IPS DF 19.7 (cell line): ENCODE data around the gene PTPRN2.
"Not testable (repeated sequence)": the region's sequence is repeated elsewhere in the genome, so short reads cannot be mapped to it uniquely, and the experiment has no call there.

Experiments used
- DNase-seq: peaks from one replicate; pipeline ENCODE4 v3.0.0-alpha.2; 2013; ENCODE audit warnings: low read depth, low spot score

Gene PTPRN2

DNA sequence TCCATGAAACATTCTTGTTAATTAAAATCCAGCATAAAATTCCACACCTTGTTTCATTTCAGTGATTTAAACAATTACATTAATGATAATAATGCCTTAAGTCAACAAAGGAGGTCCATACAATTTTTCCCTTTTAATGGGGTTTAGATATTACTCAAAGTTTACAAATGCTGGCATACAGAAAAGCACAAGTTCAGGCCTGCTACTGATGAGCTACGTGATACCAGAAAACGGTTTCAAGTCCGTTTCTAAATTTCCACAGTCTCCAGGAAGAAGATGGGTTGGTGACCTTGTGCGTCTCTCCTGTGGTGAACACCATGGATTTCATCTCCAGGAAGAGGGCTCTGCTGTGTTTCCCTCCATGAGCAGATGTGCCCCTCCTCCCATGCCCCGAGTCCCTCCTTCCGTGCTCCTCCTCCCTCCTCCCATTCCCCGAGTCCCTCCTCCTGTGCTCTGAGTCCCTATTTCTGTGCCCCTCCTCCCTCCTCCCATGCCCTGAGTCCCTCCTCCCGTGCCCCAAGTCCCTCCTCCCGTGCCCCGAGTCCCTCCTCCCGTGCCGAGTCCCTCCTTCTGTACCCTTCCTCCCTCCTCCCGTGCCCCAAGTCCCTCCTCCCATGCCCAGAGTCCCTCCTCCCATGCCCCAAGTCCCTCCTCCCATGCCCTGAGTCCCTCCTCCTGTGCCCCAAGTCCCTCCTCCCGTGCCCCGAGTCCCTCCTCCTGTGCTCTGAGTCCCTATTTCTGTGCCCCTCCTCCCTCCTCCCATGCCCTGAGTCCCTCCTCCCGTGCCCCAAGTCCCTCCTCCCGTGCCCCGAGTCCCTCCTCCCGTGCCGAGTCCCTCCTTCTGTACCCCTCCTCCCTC lies 201.9 kb downstream of the PTPRN2 start:
- not testable (repeated sequence) for DNase-seq

DNA sequence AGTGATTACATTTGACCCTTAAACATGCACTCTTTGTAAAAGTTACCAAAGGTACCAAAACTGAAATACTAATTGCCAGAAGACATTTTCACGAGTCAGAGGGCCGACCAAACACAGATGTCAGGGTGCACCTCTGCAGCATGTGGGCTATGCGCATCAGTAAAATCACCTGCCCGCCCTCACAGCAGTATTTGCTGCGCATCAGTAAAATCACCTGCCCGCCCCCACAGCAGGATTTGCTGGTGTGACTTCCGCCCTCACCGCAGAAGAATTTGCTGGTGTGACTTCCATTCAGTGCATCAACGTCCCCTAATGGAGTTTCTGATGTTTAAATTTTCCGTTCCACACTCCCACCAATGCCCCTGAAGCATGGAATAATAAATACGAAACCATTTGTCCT lies 202.9 kb downstream of the PTPRN2 start:
- DNase-seq: no peak

DNA sequence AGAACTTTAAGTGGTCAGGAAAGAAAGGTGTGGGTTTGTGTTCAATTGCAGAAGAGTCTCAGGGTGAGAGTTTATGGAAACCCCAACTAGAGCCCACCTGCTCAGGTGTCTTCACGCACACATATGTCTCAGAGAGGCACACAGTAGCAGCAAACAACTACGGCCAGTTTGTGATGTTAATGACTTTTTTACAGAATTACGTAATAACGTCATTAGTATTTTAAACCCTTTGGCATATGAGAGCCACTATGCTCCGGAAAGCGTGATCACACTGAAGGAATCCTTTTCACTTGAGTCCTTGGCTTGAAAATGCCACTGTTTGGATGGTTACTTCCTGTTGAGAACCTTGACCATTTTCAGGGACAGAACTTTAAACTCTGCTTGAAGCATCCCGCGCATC lies 204.0 kb downstream of the PTPRN2 start:
- DNase-seq: no peak

DNA sequence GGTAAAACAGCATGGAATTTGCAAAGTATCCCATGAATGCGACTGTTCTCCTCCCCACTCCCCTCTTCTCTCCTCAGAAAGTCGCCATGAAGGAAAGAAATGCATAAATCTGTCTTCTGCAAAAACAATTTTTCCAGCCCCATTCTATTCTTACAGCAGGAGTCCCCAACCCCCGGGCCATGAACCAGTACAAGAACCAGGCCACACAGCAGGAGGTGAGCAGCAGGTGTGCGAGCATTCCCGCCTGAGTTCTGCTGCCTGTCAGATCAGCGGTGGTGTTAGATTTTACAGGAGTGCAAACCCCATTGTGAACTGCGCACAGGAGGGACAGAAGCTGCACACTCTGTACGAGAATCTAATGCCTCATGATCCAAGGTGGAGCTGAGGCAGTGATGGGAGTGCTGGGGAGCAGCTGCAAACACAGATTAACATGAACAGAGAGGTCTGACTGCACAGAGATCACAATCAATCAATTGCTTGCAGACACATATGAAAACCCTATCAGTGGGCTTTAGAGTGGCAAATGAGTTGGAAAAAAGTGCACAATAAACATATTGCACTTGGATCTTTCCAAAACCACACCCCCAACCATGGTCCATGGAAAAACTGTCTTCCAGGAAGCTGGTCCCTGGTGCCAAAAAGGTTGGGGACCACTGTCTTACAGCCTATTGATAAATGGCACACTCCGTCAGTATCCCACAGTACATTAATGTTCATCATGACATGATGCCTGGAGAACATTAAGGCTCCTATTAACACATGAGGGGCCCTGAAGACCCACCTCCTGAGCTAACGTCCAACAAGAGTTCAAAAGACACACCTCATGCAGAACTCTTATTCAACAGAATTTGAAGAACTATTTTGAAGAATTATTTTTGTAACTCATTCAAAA lies 205.0 kb downstream of the PTPRN2 start:
- no peak for DNase-seq

DNA sequence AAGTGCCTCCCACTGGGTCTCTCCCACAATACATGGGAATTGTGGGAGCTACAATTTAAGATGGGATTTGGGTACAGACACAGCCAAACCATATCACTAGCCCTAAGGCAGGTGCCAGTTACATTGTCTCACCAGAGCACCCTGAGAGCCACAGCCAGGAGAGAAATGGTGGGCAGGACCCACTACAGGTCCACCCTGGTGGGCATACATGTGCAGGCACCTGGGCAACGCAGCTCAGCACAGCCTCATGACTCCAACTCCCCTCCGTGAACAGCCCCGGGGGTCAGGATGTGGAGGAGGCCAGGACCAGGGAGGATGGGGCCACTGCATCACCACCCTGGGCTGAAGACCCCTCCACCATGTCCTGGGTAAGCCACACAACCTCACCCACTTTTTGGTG lies 205.7 kb downstream of the PTPRN2 start:
- DNase-seq: no peak

DNA sequence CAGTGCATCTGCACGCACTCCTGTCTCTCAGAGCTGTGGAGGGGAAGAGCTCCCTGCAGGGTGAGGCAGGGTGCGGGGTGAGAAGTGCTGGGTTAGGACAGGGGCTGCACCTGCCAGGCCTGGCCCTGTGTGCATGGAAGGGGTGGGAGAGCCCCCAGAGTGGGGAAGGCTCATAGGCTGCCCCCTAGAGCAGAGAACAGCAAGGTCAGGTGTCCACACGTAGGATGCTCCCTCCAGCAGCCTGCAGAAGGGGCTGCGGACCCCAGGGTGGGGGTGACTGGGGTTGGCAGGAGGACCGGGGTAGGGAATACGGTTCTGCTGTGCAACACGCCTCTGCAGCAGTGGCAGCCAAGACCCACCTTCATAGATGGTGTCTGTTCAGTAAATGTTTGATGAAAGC lies 208.6 kb downstream of the PTPRN2 start:
- DNase-seq: no peak

DNA sequence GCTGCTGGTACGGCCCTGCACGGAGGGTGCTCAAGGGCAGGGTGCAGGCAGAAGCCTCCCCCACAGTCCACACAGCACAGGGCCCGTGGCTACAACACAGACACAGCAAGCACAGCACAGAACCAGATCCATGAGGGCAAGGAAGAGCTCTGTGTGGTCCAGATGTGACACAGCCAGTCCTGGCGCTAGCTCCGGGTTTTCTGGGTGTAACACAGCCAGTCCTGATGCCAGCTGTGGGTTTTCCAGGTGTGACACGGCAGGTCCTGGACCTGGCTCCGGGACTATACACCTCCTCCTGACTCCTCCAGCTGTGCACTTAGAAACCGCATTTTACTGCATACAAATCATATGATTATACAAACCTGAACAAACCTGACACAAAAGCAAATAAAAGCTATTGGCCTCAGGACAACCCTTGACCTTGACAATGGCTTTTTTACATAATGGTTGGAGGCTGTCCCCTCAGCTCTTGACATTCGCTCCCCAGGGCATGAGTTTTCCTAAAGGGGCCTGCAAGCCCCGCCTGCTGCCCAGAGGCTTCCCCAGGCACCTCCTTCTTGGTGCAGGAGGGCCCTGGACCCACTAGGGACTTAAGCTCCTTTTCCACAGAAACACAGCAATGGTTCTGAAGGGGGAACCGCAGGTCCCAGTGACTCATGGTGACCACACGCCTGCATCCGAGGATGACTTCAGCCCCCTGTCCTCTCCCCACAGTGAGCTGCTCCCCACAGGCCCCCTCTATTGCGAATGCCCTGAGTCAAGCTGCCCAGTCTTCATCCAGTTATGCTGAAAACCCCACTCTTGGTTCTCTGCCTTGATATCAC lies 209.6 kb downstream of the PTPRN2 start:
- DNase-seq: no peak

DNA sequence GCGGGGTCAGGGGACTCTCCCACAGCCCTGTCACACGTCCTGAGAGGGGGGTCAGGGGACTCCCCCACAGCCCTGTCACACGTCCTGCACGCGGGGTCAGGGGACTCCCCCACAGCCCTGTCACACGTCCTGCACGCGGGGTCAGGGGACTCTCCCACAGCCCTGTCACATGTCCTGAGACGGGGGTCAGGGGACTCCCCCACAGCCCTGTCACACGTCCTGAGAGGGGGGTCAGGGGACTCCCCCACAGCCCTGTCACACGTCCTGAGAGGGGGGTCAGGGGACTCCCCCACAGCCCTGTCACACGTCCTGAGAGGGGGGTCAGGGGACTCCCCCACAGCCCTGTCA lies 210.8 kb downstream of the PTPRN2 start:
- not testable (repeated sequence) for DNase-seq

DNA sequence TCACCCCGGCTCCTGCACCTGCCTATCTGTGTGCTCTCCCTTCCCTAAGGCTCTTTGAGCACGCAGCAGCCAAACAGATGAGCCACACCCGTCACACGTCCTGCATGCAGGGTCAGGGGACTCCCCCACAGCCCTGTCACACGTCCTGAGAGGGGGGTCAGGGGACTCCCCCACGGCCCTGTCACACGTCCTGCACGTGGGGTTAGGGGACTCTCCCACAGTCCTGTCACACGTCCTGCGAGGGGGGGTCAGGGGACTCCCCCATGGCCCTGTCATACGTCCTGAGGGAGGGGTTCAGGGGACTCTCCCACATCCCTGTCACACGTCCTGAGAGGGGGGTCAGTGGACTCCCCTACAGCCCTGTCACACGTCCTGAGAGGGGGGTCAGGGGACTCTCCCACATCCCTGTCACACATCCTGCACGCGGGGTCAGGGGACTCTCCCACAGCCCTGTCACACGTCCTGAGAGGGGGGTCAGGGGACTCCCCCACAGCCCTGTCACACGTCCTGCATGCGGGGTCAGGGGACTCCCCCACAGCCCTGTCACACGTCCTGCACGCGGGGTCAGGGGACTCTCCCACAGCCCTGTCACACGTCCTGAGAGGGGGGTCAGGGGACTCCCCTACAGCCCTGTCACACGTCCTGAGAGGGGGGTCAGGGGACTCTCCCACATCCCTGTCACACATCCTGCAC lies 211.3 kb downstream of the PTPRN2 start:
- DNase-seq: not testable (repeated sequence)

DNA sequence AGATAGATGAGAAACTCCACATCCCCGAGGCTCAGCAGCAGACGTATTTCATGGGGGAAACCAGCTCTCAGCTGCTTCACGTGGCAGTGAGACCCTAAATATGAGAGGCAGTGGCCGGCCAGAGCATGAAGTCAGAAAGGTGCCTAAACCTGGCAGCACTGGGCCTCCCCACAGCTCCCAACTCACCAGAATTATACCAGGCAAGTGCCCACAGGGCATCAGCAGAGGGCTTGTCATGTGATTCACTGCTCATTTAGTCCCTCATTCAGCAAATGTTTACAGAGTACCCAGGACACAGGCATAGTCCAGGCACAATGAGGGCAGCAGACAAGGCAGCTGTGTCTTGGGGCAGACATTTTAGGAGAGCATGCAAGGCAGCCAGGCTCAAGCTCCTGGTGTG lies 212.6 kb downstream of the PTPRN2 start:
- no peak for DNase-seq

DNA sequence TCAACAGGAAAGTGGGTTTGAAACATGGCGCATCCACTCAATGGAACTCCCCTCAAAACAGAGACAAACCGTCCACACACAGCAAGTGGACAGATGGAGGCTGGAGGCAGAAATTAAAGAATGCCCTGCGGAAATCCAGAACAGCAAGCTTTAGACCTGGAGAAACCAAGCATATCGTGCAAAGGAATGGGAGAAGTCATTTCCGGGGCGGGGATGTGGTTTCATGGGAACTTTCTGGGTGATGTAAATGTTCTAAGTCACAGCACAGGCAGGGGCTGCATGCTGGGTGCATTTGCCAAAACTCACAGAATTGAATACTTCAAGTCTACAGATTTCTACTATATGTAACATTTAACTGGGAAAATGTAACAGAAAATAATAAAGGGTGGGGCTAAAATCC lies 213.0 kb downstream of the PTPRN2 start:
- no peak for DNase-seq

DNA sequence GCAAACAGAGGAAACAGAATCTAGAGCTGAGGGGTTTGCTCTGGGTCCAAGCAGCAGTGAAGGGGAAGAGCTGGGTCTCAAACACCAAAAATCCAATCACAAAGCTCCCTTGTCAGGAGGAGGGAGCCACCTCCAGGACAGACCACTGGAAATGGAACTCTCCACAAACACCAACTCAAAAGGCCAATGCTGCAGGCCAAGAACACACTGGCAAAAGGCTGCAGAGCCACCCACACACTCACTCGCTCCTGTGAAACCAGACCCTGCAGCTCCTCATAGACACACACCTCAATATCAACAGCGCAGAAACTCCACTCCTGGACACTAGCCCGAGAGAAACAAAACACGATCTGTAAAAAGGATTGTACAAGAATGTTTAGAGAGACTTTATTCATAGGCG lies 213.5 kb downstream of the PTPRN2 start:
- DNase-seq: no peak

DNA sequence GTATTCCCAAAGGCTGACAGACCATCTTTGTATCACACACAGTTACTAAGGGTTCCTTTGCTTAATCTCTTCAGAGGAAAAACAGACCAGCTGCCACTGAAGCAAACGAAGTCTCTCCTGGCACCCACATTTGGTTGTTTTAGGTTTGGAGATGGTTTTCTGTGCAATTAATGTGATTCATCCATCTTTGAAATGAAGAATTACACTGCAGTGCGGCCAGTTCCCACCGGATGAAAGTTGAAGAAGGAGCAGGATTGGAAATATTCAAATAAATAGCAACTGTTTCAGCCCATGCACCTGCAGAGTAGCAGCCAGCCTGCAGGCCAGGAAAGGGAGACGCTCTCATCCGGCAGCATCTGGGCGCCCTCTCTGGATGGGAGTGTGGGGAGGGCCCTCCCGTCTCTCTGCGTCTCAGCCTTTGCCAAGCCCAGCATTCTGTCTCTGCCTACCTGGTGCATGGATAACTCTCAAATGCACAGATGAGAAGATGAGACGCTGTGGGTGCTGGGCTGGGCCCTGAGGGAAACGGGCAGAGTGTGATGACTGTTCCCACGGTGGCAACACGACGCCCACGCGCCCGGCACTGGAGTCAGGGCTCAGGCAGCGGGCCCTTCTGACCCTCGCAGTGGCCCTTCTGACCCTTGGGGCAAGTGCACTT lies 214.0 kb downstream of the PTPRN2 start:
- DNase-seq: no peak

DNA sequence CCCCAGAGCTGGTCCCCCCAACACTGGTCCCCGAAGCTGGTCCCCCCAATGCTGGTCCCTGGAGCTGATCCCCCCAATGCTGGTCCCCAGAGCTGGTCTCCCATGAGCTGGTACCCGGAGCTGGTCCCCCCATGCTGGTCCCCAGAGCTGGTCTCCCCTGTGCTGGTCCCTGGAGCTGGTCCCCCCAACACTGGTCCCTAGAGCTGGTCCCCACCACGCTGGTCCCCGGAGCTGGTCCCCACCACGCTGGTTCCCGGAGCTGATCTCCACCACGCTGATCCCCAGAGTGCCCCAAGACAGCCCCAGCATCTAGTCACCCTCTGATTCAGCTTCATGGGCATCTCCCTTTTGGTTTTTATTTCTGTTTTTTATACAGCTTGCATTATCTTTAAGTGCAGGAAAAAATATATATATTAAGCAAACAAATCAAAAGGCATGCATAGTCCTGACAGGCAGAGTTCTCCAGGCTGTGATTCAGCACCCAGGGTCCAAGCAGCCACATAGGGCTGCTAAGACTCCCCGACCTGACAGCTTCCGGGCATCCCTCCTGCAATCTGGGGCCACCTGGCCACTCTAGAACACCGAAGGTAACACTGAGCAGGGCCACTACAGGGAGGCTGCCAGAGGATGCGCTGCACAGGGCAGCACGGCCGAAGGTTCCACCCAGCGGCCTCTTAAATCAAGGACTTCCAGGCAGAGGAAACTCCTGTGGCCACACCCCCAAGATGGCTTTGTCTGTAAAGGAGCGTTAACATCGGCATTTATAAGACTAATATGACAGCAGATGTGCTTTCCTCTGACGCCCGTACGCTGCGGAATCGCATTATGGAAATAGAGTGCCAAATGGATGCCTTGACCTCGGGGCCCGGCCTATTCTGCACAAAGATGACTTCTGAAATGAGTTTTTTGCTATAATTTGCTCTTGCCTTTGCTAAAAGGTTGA lies 215.0 kb downstream of the PTPRN2 start:
- DNase-seq: no peak

DNA sequence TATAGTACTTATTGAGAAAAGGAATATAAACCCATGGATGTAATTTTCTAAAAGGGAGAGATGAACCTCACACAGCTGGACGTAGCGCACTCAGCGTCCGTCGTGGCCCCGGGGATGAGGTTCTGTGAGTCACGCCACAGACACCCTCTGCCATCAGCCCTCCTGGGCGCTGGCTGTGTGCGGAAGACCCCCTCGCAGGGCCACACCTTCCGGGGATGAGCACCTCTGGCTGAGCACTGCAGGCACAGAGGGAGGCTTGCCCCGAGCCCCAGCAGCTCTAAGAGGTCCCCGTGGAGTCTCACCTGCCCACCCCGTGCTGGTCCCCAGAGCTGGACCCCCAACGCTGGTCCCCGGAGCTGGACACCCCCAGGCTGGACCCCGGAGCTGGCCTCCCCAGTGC lies 215.8 kb downstream of the PTPRN2 start:
- DNase-seq: no peak

DNA sequence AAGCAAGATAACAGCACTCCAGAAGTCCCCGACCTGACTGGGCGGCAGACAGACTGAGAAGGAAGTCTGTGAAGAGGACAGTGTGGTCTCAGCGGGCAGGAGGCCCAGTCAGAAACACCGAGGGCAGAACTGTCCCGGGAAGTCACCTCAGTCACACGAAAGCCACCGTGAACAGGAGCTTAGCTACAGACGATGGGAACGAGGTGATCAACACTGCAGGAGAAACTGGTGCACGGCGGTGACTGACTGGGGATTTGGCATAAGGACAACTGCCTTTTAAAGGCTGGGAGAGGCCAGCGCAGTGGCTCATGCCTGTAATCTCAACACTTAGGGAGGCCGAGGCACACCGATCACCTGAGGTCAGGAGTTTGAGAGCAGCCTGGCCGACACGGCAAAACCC lies 217.8 kb downstream of the PTPRN2 start:
- no peak for DNase-seq

DNA sequence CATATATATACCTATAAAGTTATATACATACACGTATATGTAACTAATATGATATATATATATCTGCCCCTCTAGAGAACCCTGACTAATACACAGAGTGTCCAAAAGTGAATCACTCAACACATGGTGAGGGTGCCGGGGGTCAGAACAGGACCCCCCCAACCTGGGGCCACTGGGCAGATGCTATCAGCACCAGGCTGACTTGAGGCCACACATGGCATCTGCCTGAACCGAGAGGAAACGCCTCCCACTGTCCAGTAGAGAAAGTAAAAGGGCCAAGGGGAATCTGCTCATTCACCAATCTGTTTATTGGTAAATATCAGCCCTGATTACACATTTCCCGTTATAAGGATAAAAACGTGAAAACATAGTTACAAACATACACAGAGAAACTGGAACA lies 218.3 kb downstream of the PTPRN2 start:
- no peak for DNase-seq

DNA sequence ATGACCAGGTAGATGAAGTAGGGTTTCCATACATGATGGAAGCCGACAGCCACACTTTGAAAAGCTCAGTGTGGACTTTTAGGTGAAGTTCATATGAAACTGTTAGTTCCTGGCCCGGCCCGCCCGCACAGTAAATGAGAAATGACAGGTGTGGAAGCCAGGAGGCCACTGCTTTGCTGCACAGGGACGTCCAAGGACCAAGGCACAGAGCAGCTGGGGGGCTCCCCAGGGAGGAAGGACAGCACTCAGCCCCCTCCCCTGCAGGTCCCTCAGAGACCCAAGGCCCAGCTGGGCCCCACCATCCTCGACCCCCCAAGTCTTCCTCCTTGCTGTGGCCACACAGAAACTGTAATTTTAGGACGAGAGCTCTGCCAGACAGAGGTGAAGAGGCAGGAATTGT lies 219.2 kb downstream of the PTPRN2 start:
- DNase-seq: no peak

DNA sequence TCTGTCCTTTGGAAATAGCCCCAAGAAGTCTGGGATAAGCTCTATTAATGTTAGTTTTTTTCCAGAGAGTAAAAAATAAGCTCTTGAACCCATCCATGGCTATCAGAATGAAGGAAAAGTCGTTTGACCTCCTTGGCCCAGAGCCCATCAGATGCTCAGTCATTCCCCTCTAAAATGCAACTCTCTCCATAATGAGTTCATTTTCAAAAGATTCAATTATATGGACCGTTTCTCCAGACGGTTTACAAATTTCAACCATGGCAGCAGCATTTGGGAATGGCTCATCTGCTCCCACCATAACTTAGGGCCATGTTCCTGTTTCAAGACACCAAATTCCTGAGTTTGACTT lies 220.0 kb downstream of the PTPRN2 start:
- no peak for DNase-seq
